Measurements from ENCODE around the gene BCAS4. TPM values are rescaled to one million over a fixed set of nuclear protein-coding genes. Genes with fewer than 3 reads are reported as not detected.

The BCAS4 gene
- total RNA-seq, 1 donor from 2014 or later, result 3.9 TPM

GRCh38 chr20:50753152-50753551 is 41.7 kb upstream of the BCAS4 start:
- peaks cover 6% of the 10 kb centered on the region for H3K4me1 ChIP-seq
- no peak for ATAC-seq
- H3K4me3 ChIP-seq, result no peak overlapping the region
- no peaks in the 10 kb centered on the region for H3K27me3 ChIP-seq (ENCODE audit: low read depth)
- H3K36me3 ChIP-seq, result peaks cover 14% of the 10 kb centered on the region
- no peaks in the 10 kb centered on the region for H3K9me3 ChIP-seq
- intact Hi-C loops (cut with DNase I), result no loop called here
- TF ChIP-seq, protein P1, sequence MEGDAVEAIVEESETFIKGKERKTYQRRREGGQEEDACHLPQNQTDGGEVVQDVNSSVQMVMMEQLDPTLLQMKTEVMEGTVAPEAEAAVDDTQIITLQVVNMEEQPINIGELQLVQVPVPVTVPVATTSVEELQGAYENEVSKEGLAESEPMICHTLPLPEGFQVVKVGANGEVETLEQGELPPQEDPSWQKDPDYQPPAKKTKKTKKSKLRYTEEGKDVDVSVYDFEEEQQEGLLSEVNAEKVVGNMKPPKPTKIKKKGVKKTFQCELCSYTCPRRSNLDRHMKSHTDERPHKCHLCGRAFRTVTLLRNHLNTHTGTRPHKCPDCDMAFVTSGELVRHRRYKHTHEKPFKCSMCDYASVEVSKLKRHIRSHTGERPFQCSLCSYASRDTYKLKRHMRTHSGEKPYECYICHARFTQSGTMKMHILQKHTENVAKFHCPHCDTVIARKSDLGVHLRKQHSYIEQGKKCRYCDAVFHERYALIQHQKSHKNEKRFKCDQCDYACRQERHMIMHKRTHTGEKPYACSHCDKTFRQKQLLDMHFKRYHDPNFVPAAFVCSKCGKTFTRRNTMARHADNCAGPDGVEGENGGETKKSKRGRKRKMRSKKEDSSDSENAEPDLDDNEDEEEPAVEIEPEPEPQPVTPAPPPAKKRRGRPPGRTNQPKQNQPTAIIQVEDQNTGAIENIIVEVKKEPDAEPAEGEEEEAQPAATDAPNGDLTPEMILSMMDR (IDR thresholded peaks at IDR 0.05), result no peak
- DNase-seq, result no peak
- no peak overlapping the region for H3K27ac ChIP-seq

- Histone ChIP-seq H3K27me3 (ENCODE audit: low read depth) (no peaks in the 10 kb centered on the region), H3K4me3 (no peak overlapping the region), H3K27ac (no peak overlapping the region), H3K9me3 (no peaks in the 10 kb centered on the region), H3K4me1 (no peaks in the 10 kb centered on the region), H3K36me3 (peaks cover 8% of the 10 kb centered on the region)
- intact Hi-C loops (cut with DNase I), result no loop called here
- no peak for ATAC-seq
- DNase-seq, result no peak
- TF ChIP-seq, protein P1 (IDR thresholded peaks at IDR 0.05), result no peak
Observed at GRCh38 chr20:50754420-50754819, 40.4 kb upstream of the BCAS4 start.

- TF ChIP-seq, protein P1 (IDR thresholded peaks at IDR 0.05), result no peak
- no peak for DNase-seq
- intact Hi-C loops (cut with DNase I), result no loop called here
- no peak for ATAC-seq
- Histone ChIP-seq H3K4me3 (no peak overlapping the region), H3K9me3 (no peaks in the 10 kb centered on the region), H3K27ac (no peak overlapping the region), H3K27me3 (ENCODE audit: low read depth) (no peaks in the 10 kb centered on the region), H3K4me1 (no peaks in the 10 kb centered on the region), H3K36me3 (no peaks in the 10 kb centered on the region)
Observed at GRCh38 chr20:50756447-50756846, 38.4 kb upstream of the BCAS4 start.

- H3K36me3 ChIP-seq, result no peaks in the 10 kb centered on the region
- H3K27me3 ChIP-seq (ENCODE audit: low read depth), result no peaks in the 10 kb centered on the region
- peaks cover 17% of the 10 kb centered on the region for H3K4me1 ChIP-seq
- H3K4me3 ChIP-seq, result no peak overlapping the region
- ATAC-seq (no peak), DNase-seq (no peak)
- no peaks in the 10 kb centered on the region for H3K9me3 ChIP-seq
- no peak overlapping the region for H3K27ac ChIP-seq
- intact Hi-C loops (cut with DNase I), result no loop called here
- TF ChIP-seq, protein P1 (IDR thresholded peaks at IDR 0.05), result no peak
Observed at GRCh38 chr20:50758469-50758868, 36.4 kb upstream of the BCAS4 start.

DNA sequence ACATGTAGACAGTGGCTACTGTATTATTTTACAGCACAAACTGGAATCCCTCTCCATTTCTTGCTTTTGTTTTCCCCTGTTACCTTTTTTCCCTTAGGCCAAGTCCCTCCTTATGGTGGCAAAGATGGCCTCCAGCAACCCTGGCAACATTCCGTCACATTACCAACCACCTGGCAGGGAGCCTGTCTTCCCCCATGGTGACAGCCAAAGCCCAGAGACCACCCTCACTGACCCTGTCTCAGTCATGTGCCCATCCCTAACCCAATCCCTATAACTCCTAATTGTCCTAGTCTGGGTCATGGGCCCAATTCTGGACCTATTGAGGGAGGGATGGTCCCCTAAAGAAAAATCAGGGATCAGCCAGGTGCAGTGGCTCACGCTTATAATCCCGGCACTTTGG is 35.9 kb upstream of the BCAS4 start:
- no peak for DNase-seq
- no peak overlapping the region for H3K27ac ChIP-seq

More for the DNA sequence above, 35.9 kb upstream of the BCAS4 start:
- intact Hi-C loops (cut with DNase I), result no loop called here
- H3K4me3 ChIP-seq, result no peak overlapping the region
- no peaks in the 10 kb centered on the region for H3K36me3 ChIP-seq
- H3K4me1 ChIP-seq, result peaks cover 19% of the 10 kb centered on the region
- no peak for ATAC-seq
- TF ChIP-seq, protein P1 (IDR thresholded peaks at IDR 0.05), result no peak
- H3K9me3 ChIP-seq, result no peaks in the 10 kb centered on the region
- H3K27me3 ChIP-seq (ENCODE audit: low read depth), result no peaks in the 10 kb centered on the region

Data from lower lobe of right lung (tissue), 2 donors.